ENCODE results near the gene ARHGEF28.

- TF ChIP-seq NRF1 (conservative IDR thresholded peaks at IDR 0.05; ENCODE audit: low read depth, low read length) (no peak), CTCF (IDR thresholded peaks at IDR 0.05 in 2 of 3, conservative IDR thresholded peaks at IDR 0.05 in 1 of 3; ENCODE audit: control insufficient read depth in 2 of 3, extremely low read depth in 1 of 3, insufficient read depth in 1 of 3, low read depth in 3 of 3, low read length in 3 of 3) (no peak)
These were observed 22.0 kb upstream of the ARHGEF28 start for GRCh38 chr5:73603998-73604397.

Data from GM12878 (cell line).